Measurements from ENCODE around the gene CAMSAP1. TPM values are rescaled to one million over a fixed set of nuclear protein-coding genes. Genes with fewer than 3 reads are reported as not detected.

CAMSAP1 gene
- total and polyA plus RNA-seq, 10 of the 15 experiments (the other 5 are each of a cell fraction or from before 2014, with no cell fraction given): 1.4 to 24.7 (median 8.0) TPM

- TF ChIP-seq, protein P1, sequence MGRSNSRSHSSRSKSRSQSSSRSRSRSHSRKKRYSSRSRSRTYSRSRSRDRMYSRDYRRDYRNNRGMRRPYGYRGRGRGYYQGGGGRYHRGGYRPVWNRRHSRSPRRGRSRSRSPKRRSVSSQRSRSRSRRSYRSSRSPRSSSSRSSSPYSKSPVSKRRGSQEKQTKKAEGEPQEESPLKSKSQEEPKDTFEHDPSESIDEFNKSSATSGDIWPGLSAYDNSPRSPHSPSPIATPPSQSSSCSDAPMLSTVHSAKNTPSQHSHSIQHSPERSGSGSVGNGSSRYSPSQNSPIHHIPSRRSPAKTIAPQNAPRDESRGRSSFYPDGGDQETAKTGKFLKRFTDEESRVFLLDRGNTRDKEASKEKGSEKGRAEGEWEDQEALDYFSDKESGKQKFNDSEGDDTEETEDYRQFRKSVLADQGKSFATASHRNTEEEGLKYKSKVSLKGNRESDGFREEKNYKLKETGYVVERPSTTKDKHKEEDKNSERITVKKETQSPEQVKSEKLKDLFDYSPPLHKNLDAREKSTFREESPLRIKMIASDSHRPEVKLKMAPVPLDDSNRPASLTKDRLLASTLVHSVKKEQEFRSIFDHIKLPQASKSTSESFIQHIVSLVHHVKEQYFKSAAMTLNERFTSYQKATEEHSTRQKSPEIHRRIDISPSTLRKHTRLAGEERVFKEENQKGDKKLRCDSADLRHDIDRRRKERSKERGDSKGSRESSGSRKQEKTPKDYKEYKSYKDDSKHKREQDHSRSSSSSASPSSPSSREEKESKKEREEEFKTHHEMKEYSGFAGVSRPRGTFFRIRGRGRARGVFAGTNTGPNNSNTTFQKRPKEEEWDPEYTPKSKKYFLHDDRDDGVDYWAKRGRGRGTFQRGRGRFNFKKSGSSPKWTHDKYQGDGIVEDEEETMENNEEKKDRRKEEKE (IDR thresholded peaks at IDR 0.05): no peak
- TF ChIP-seq PBX3 (IDR thresholded peaks at IDR 0.05; ENCODE audit: insufficient replicate concordance, low read depth, low read length): peak; percentile 25
- peak; percentile 54 for TF ChIP-seq NR2F1 (conservative IDR thresholded peaks at IDR 0.05)
- TF ChIP-seq SPI1 (IDR thresholded peaks at IDR 0.05; ENCODE audit: borderline replicate concordance, insufficient read depth, low read depth, low read length): peak; percentile 84
- TF ChIP-seq POU2F2 (IDR thresholded peaks at IDR 0.05; ENCODE audit: borderline replicate concordance, low read depth, low read length): 0 out of 3 replicates have a peak, but pooled peaks have one; percentile 23
- 0 out of 2 replicates have a peak, but pooled peaks have one; percentile 37 for TF ChIP-seq DPF2 (IDR thresholded peaks at IDR 0.05)
- peak; percentile 38; the same call in 1 of the 2 replicates for TF ChIP-seq RUNX3 (IDR thresholded peaks at IDR 0.05; ENCODE audit: low read length)
- TF ChIP-seq HDGF (IDR thresholded peaks at IDR 0.05): peak; percentile 88; the same call in 1 of the 2 replicates
- 0 out of 2 replicates have a peak, but pooled peaks have one; percentile 13 for TF ChIP-seq CREM (IDR thresholded peaks at IDR 0.05; ENCODE audit: low read depth)
- TF ChIP-seq MTA2 (IDR thresholded peaks at IDR 0.05; ENCODE audit: low read depth): peak; percentile 27; the same call in 1 of the 2 replicates
- TF ChIP-seq, protein P2, sequence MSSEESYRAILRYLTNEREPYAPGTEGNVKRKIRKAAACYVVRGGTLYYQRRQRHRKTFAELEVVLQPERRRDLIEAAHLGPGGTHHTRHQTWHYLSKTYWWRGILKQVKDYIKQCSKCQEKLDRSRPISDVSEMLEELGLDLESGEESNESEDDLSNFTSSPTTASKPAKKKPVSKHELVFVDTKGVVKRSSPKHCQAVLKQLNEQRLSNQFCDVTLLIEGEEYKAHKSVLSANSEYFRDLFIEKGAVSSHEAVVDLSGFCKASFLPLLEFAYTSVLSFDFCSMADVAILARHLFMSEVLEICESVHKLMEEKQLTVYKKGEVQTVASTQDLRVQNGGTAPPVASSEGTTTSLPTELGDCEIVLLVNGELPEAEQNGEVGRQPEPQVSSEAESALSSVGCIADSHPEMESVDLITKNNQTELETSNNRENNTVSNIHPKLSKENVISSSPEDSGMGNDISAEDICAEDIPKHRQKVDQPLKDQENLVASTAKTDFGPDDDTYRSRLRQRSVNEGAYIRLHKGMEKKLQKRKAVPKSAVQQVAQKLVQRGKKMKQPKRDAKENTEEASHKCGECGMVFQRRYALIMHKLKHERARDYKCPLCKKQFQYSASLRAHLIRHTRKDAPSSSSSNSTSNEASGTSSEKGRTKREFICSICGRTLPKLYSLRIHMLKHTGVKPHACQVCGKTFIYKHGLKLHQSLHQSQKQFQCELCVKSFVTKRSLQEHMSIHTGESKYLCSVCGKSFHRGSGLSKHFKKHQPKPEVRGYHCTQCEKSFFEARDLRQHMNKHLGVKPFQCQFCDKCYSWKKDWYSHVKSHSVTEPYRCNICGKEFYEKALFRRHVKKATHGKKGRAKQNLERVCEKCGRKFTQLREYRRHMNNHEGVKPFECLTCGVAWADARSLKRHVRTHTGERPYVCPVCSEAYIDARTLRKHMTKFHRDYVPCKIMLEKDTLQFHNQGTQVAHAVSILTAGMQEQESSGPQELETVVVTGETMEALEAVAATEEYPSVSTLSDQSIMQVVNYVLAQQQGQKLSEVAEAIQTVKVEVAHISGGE (CRISPR knock-in tag; IDR thresholded peaks at IDR 0.05): no peak
- TF ChIP-seq, protein P3, sequence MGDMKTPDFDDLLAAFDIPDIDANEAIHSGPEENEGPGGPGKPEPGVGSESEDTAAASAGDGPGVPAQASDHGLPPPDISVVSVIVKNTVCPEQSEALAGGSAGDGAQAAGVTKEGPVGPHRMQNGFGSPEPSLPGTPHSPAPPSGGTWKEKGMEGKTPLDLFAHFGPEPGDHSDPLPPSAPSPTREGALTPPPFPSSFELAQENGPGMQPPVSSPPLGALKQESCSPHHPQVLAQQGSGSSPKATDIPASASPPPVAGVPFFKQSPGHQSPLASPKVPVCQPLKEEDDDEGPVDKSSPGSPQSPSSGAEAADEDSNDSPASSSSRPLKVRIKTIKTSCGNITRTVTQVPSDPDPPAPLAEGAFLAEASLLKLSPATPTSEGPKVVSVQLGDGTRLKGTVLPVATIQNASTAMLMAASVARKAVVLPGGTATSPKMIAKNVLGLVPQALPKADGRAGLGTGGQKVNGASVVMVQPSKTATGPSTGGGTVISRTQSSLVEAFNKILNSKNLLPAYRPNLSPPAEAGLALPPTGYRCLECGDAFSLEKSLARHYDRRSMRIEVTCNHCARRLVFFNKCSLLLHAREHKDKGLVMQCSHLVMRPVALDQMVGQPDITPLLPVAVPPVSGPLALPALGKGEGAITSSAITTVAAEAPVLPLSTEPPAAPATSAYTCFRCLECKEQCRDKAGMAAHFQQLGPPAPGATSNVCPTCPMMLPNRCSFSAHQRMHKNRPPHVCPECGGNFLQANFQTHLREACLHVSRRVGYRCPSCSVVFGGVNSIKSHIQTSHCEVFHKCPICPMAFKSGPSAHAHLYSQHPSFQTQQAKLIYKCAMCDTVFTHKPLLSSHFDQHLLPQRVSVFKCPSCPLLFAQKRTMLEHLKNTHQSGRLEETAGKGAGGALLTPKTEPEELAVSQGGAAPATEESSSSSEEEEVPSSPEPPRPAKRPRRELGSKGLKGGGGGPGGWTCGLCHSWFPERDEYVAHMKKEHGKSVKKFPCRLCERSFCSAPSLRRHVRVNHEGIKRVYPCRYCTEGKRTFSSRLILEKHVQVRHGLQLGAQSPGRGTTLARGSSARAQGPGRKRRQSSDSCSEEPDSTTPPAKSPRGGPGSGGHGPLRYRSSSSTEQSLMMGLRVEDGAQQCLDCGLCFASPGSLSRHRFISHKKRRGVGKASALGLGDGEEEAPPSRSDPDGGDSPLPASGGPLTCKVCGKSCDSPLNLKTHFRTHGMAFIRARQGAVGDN (IDR thresholded peaks at IDR 0.05): peak; percentile 64
- TF ChIP-seq ZNF622 (IDR thresholded peaks at IDR 0.05): no peak
- TF ChIP-seq IKZF2 (IDR thresholded peaks at IDR 0.05): peak in 1 of 2 experiments; percentile 15; a peak in 1 of 4 replicates
- TF ChIP-seq BRCA1 (IDR thresholded peaks at IDR 0.05; ENCODE audit: low read depth, low read length): no peak
- TF ChIP-seq EGR1 (IDR thresholded peaks at IDR 0.05; ENCODE audit: borderline replicate concordance in 1 of 2, low read depth in 2 of 2, low read length in 2 of 2): 0 out of 3 replicates have a peak, but pooled peaks of 1 of the 2 experiments have one; percentile 3
- TF ChIP-seq ESRRA (IDR thresholded peaks at IDR 0.05; ENCODE audit: low read length): peak; percentile 89; the same call in 1 of the 2 replicates
- TF ChIP-seq, protein P4, sequence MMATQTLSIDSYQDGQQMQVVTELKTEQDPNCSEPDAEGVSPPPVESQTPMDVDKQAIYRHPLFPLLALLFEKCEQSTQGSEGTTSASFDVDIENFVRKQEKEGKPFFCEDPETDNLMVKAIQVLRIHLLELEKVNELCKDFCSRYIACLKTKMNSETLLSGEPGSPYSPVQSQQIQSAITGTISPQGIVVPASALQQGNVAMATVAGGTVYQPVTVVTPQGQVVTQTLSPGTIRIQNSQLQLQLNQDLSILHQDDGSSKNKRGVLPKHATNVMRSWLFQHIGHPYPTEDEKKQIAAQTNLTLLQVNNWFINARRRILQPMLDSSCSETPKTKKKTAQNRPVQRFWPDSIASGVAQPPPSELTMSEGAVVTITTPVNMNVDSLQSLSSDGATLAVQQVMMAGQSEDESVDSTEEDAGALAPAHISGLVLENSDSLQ (IDR thresholded peaks at IDR 0.05): peak; percentile 76
Measured at GRCh38 chr9:135887585-135888050, 19.7 kb downstream of the CAMSAP1 start (continued).
